ENCODE results near the gene RABEP1.

RABEP1 gene

DNA sequence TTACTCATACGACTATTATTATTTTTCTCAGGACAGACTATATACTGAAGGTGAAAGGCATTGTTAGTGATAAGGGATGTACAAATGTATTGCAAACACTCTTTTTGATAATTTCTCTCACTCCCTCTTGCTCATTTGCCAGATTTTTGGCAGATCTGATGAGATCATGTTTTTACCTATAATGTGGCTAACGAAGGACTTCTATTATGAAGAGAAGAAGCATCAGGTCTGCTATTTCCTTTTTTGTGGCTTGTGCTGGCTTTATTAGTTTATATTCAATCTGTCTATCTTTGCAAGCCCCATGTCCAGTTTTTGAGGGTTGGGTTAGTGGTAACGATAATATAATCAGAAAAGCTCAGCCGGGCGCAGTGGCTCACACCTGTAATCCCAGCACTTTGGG lies 25.0 kb upstream of the RABEP1 start:
- H3K27ac ChIP-seq = 0 out of 2 replicates have a peak overlapping the region, but pooled peaks have one; percentile 8
- TF ChIP-seq ZFX (IDR thresholded peaks at IDR 0.05; ENCODE audit: borderline replicate concordance) = no peak
- TF ChIP-seq, protein P1, sequence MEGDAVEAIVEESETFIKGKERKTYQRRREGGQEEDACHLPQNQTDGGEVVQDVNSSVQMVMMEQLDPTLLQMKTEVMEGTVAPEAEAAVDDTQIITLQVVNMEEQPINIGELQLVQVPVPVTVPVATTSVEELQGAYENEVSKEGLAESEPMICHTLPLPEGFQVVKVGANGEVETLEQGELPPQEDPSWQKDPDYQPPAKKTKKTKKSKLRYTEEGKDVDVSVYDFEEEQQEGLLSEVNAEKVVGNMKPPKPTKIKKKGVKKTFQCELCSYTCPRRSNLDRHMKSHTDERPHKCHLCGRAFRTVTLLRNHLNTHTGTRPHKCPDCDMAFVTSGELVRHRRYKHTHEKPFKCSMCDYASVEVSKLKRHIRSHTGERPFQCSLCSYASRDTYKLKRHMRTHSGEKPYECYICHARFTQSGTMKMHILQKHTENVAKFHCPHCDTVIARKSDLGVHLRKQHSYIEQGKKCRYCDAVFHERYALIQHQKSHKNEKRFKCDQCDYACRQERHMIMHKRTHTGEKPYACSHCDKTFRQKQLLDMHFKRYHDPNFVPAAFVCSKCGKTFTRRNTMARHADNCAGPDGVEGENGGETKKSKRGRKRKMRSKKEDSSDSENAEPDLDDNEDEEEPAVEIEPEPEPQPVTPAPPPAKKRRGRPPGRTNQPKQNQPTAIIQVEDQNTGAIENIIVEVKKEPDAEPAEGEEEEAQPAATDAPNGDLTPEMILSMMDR (IDR thresholded peaks at IDR 0.05) = no peak

DNA sequence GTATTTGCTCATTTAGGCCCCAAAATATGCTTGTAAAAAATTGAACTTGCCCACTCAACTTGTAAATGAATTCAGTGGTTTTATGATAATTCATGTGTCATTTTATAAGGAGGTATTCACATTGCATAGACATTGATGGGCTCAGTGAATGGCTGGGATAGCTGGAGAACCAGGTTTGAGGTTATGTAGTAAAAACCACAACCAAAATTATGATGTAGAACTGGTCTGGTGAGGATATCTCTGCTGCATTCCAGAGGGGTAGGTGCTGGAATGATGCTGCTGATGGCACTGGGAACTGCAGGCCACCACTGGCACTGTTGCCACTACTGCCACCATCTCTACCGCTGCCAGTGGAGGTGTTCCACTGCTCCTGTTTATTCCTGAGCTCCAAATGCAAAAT lies 21.5 kb upstream of the RABEP1 start:
- H3K27ac ChIP-seq = peak overlapping the region; percentile 97
- no peak for TF ChIP-seq ZFX (IDR thresholded peaks at IDR 0.05; ENCODE audit: borderline replicate concordance)
- TF ChIP-seq, protein P1 (IDR thresholded peaks at IDR 0.05) = no peak

DNA sequence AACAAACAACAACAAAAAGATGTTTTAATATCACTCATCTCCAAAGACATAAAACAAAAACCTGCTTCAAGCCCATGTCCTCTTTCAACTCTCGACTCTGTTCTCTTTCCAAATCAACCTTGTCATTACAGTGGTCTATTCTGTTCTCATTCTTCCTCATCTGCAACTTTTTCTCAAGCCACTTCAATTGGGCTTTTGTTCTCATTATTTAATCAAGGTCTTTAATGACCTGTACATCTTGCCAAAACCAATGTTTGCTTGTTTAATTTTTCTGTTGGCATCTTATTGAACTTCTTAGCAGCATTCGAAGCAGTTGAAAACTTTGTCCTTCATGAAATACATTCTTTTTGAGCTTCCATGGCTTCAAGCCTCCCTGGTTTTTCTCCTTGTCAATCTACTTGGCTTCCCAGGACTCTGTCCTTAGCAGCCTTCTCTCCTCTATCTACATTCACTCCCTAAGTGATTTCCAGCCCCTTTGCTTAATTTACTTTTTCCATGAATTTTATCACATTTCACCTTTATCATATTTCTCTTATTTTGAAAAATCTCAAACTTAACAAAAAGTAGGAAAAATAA lies 19.6 kb upstream of the RABEP1 start:
- TF ChIP-seq, protein P1 (IDR thresholded peaks at IDR 0.05) = no peak
- no peak for TF ChIP-seq ZFX (IDR thresholded peaks at IDR 0.05; ENCODE audit: borderline replicate concordance)

DNA sequence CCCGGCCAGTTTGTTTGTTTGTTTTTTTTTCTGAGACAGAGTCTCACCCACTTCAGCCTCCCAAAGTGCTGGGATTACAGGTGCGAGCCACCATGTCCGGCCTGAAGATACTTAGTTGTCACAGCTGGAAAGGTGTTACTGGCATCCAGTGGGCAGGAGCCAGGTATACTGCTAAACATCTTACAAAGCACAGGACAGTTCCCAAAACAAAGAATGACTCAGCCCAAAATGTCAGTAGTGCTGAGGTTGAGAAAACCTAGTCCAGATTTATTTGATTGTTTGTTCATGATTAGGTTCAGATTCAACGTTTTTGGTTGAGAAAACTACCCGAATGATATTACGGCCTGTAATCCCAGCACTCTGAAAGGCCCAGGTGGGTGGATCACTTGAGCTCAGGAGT lies 18.6 kb upstream of the RABEP1 start:
- TF ChIP-seq, protein P1 (IDR thresholded peaks at IDR 0.05) = no peak
- TF ChIP-seq ZFX (IDR thresholded peaks at IDR 0.05; ENCODE audit: borderline replicate concordance) = no peak
- H3K27ac ChIP-seq = peak overlapping the region; percentile 97

More for the DNA sequence above, 19.6 kb upstream of the RABEP1 start:
- peak overlapping the region; percentile 97 for H3K27ac ChIP-seq

DNA sequence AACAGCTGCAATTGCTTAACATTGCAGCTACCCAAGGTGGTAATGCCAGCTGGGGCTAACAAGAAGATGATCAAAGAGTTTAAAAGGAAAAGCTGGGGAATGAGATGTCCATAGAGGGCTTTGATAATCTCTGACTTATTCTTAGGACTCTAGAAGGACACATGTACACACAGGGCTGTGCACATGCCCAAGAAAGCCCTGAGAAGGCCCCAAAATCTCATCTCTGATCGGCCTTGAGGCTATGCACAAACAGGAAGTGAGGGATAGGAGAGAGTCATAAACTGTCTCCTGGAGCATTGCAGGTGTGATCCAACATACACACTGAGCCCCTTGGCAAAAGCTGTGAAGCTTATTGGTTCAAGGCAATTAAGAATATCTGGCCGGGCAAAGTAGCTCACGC lies 17.2 kb upstream of the RABEP1 start:
- TF ChIP-seq, protein P1 (IDR thresholded peaks at IDR 0.05) = no peak
- no peak for TF ChIP-seq ZFX (IDR thresholded peaks at IDR 0.05; ENCODE audit: borderline replicate concordance)
- H3K27ac ChIP-seq = peak overlapping the region; percentile 97

DNA sequence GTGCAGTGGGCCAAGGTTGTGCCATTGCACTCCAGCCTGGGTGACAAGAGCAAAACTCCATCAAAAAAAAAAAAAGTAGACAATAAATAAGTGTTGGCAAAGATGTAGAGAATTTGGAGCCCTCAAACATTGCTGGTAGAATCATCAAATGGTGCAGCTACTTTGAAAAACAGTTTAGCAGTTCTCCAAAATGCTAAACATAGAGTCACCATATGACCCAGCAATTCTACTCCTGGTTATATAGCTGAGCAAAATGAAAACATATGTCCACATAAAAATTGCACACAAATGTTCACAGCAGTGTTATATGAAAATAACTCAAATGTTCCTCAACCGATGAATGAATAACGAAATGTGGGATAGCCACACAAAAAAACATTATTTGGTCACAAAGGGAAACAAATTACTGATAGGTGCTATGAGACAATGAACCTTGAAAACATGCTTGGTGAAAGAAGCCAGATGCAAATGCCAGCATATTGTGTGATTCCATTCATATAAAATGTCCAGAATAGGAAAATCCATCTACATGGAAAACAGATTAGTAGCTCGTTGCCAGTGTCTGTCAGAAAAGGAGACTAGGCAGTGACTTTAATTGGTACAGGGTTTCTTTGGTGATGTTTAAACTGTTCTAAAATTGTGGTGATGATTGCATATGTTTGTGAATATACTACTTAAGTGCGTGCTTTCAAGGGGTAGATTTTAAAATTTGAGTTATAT lies 12.7 kb upstream of the RABEP1 start:
- no peak for TF ChIP-seq ZFX (IDR thresholded peaks at IDR 0.05; ENCODE audit: borderline replicate concordance)
- TF ChIP-seq, protein P1 (IDR thresholded peaks at IDR 0.05) = no peak
- H3K27ac ChIP-seq = no peak overlapping the region

DNA sequence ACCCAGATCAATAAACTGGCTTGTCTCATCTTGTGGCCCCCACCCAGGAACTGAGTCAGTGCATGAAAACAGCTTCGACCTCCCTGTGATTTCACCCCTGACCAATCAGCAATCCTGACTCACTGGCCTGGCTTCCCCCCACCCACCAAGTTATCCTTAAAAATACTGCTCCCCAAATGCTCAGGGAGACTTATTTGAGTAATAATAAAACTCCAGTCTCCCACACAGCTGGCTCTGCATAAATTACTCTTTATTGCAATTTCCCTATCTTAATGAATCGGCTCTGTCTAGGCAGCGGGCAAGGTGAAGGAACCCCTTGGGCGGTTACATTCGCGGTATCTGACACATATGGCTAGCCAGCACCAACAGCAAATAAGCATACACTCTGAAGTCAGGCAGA lies 9.8 kb upstream of the RABEP1 start:
- no peak overlapping the region for H3K27ac ChIP-seq
- TF ChIP-seq, protein P1 (IDR thresholded peaks at IDR 0.05) = no peak
- TF ChIP-seq ZFX (IDR thresholded peaks at IDR 0.05; ENCODE audit: borderline replicate concordance) = no peak
